NCI-H2196 (cell line): Measurements from ENCODE around the gene MS4A10.

Source experiments
- DNase-seq: peaks from one replicate; lab custom pipeline; 2025; ENCODE audit not compliant: unreplicated experiment; lab: John Stamatoyannopoulos, UW

MS4A10 gene

GRCh38 chr11:60786811-60787567, 1.9 kb downstream of the MS4A10 start:
- DNase-seq = no peak

DNA sequence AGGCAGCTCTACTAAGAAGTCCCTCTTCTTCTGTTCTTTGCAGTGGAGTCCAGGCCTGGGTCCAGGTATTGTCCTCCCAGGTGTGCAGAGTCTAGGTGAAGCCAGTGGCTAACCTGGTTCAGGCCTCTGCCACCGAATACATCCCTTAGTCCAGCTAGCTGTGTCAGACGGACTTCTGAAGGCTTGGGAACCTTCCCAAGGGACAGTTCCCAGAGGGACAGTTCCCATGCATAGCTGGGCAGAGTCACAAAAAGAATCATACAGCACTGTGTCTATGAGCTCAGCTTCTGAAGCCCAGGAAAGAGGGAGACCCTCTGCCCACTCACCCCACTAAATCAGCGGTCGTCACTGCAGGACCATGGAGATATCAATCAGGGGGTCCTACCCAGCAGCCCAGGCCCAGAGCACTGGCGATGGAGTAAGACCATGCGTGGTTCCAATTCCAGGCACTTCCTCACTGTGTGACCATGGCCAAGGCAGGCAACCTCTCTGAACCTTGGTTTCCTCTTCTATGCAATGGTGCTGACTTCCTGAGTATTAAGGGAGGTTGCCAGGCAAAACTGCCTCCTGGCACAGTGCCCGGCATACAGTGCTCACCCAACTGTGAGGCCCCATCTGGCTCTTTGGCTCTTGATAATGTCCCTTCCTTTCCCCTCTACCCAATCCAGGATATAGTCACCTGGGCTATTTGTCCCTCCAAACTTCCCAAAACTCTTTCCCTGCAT, 3.4 kb downstream of the MS4A10 start:
- no peak for DNase-seq

DNA sequence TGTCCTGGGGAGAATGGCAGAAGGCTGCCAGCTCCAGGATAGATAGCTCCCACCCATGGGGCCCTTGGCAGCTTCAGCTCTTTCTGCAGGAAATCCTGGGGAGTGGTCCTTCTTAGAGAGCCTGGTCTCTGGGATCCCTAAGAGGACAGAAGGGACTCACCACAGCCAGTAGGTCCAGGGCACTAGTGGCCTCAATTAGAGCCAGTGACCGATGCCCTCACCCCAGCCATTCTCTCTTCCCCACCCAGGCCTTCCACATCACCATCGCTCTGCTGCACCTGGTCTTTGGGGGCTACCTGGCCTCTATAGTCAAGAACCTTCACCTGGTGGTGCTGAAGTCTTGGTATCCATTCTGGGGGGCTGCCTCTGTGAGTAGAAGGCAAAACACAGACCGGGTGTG, 5.6 kb downstream of the MS4A10 start:
- DNase-seq = no peak

DNA sequence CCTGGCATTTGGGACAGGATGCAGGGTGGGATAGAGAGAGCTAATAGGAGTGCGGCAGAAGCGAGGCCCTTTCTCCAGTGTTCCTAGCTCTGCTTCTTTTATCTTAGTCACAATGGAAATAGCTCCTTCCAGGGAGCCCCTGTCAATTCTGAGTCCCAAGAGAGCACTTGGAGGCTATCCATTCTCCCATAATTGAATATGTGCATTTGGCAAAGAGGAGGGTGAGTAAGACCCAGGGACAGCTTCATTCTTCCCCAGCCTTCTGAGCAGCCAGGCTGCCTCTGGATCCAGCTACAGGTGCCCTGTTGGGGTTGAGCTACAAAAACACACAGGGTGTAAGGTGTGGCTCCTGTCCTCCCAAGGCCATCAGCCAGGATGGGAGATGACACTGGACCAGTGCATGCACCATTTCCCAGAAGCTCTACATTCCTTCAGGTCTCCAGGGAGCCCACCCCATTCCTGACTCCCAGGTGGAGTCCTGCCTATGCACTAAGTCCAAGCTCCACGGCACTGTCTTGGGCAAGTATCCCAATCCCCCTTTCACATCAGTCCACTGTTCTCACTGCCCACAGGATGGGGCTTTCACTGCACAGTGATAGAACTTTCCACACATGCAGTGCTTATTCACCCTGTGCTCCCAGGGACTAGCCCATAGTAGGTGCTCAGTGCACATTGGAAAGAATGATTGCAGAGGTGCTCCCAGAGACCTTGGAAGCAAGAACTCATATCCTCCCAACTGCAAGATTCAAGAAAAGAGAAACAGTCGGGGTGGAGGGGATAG, 6.2 kb downstream of the MS4A10 start:
- DNase-seq = no peak

DNA sequence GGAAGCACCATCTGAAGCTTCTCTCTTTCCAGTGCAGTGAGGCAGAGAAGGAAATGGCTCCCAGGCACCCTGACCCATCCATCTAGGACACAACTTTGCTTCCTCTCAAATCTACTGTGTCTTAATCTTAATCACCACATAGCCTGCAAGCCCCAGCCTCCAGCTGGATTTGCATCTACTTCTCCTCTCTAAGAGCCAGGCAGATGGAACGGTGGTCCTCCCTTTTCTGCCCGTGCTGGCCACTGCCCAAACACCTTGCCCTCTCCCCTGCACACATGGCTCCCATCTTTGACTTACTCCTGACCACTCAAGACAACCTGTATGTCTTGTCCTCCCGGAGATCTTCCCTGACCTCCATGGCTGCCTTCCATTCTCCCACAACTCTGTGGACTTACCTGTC, 7.4 kb downstream of the MS4A10 start:
- DNase-seq = no peak

DNA sequence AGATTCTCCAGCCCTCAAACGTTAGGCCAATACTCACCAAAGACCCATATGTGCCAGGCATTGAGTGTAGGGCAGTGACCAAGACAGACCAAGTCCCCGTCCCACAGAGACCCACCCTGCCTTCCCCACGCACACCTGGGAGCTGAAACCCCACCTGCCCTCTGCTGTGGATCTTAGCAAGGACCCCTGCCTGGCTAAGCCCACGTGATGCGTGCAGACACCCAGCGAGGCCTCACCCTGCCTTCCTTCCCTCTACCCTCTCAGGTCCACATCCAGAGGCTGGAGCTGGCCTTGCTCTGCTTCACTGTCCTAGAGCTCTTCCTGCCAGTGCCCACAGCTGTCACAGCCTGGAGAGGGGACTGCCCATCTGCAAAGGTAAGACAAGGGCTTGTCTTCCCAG, 10.2 kb downstream of the MS4A10 start:
- no peak for DNase-seq

DNA sequence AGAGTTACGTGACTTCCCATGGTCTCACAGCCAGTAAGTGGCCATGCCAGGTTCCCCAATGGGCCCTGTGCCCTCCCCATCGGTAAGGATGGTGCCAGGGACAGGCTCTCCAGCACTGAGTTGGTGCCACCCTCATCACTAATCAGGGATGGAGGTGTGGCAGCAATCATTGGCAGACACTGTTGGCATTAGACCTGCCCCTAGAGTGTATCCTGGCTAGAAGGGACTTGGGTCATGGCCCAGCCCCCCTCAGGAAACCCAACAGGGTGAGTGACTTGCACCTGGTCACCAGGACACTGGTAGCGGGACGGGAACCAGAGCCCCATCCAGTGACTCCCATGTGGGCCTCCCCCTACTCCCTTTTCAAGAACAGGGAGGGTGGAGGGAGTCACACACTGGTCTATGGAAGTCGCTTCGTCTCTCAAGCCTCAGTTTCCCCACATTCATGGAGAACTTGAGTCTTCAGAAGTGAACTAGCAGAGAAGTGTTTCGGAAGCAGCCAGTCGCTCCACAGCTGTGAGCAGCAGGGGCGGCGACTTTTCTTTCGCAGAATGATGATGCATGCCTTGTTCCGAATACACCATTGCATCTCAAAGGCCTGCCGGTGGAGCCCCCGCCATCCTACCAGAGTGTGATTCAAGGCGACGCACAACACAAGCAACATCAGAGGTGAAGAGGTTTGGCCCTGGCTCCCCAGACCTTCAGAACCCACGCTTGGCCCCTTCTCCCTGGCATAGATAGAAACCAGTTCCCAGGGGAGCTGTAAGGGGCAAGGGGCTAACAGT, 12.9 kb downstream of the MS4A10 start:
- no peak for DNase-seq

DNA sequence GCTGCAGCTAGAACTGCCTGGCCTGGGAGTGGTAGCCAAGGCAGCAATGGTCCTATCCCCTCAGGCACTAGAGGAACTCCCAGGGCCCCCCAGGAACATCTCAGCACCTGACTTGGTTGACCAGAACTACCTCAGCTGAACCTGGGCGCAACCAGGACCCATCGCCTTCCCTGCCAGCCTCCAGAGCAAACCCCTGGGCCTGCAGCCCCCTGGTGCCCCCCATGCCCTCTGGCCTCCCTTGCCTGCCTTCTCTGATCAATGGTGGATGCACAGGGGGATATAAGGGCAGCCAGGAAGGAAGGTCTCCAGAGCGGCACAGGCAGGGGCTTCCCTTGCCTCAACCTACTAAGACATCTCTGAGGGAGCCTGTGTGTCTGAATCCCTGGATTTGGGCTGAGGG, 13.5 kb downstream of the MS4A10 start:
- no peak for DNase-seq

DNA sequence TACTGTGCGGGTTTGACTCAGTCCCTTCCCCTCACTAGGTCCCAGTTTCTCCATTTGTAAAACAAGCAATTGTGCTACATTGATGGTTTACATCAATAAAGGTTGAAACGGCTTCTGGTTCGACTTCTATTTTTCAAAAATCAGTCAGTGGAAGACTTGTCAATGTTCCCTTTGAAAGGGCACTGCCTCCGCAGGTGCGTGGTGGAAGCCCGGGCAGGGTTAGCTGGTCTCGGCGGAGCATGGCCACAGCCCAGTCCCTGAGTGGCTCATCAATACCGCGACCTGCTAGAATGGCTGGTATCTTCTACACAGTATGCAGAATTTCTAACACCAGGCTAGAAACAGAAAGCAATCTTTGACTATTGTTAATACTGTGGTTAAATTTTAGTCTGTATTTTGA, 16.1 kb downstream of the MS4A10 start:
- no peak for DNase-seq

DNA sequence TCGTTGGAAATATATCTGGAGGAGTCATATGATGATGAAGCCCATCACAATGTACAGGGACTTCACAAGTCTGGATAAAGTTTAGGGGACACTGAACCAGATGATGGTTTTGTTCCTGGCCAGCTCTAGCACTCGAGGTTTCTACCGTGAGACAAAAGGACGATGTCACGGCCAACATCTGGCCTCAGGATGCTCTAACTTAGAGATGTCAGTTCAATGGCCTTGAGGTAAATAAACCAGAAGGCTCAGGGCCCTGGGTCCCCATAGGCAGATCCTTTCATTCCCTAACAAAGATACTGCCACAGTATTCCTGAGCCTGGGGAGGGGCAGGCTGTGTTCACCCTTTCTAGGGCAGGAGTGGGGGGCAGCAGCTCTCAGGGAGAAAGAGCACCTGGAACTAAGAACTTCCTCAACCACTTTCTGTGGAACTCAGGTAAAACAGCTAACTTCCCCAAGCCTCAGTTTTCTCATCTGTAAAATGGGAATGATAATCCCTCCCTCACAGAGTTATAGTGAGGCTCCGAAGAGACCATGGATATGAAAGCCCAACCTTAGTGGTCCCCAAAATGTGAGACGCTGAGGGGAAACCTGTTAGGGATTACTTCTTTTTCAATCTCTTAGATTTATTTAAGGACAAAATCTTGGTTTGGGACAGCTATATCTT, 18.3 kb downstream of the MS4A10 start:
- DNase-seq = no peak

GRCh38 chr11:60809249-60809648, 24.1 kb downstream of the MS4A10 start:
- no peak for DNase-seq

DNA sequence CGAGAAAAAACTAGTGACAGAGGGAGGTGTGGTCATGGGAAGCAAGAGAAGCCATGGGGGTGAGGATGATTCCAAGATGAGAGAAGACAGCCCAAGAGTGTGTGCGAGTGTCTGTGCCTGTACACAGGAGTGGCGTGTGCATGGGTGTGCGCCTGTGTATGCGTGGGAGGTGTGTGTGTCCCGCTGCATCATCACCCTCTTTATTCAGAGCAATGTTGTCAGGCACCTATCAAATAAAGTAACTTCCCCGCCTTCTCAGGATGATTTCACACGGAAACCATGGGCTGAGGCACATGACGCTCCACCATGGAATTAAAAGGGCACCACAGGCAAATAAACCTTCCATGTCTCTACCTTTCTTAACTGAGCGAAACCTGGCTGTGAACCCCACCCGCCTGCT, 24.6 kb downstream of the MS4A10 start:
- no peak for DNase-seq

- no peak for DNase-seq
Observed at GRCh38 chr11:60810151-60810550, 25.0 kb downstream of the MS4A10 start.

DNA sequence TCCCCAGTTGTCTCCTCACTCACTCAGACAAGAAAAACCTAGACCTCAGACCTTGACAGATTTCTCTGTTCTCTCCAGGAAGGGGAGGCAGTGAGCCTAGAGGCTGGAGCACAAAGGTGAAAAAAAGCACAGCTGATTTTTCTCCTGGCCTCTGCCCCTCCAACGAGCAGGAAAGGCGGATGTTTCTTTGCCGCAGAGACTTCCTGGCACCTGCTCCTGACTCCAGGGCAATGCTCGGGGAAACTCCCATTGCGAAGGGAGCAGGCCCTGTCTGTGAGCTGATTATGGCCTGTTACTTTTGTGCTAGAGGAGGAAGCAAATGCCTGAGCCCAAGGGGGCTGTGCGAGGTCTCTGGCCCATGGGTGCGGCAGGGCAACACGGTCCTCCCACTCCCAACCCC, 25.4 kb downstream of the MS4A10 start:
- DNase-seq = no peak

DNA sequence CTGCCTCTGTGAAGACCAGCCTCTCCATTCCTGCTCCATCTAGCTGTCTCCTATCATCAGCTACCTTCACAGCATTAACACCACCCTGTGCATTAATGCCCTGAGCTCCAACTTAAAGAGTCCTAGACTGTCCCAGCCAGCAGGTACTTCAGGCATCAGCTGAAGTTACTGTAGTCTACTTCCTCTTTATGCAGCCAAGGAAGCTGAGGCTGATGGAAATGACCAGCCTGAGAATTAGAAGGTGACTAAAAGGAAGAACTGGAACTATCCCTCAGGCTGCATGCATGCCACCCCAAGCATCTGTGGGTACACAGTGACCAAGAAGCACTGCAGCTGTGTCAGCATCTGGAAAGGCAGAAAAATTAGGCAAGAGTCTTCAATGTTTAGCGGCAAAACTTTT, 28.2 kb downstream of the MS4A10 start:
- no peak for DNase-seq

DNA sequence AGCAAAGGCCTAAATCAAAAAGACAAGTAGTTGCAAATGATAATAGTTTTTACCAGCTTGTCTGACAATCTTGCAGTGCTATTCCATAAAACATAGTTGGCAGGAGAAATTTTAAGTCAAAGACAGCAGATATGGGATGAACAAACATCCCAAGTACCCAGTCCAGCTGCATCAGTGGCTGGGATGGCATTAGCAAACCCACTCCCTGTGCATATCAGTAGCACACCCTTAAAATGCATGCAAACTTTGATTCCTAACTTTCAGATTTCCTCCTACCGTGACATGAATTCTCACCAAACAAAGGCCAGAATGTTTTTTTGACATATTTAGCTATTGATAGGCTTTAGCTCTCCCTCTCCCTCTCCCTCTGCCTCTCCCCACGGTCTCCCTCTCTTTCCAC, 29.0 kb downstream of the MS4A10 start:
- DNase-seq = no peak

GRCh38 chr11:60816590-60817157, 31.5 kb downstream of the MS4A10 start:
- DNase-seq = no peak

DNA sequence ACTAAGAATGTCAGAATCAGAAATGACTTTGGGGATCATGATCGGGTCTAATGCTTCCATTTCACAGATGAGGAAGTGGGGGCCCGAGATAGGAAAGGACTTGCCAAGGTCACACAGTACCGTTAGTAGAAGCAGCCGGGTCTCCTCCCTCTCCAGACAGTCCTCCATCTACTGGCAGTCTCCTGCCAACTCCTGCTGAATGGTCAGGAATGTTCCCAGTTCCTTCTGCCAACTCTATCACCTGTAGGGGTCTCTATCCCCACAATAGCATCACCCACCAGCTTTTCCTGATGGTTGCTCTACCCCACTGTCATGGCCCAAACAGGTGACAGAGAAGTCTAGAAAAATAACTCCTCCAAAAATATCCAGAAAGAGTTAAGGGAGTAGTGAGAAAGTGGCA, 32.9 kb downstream of the MS4A10 start:
- no peak for DNase-seq

DNA sequence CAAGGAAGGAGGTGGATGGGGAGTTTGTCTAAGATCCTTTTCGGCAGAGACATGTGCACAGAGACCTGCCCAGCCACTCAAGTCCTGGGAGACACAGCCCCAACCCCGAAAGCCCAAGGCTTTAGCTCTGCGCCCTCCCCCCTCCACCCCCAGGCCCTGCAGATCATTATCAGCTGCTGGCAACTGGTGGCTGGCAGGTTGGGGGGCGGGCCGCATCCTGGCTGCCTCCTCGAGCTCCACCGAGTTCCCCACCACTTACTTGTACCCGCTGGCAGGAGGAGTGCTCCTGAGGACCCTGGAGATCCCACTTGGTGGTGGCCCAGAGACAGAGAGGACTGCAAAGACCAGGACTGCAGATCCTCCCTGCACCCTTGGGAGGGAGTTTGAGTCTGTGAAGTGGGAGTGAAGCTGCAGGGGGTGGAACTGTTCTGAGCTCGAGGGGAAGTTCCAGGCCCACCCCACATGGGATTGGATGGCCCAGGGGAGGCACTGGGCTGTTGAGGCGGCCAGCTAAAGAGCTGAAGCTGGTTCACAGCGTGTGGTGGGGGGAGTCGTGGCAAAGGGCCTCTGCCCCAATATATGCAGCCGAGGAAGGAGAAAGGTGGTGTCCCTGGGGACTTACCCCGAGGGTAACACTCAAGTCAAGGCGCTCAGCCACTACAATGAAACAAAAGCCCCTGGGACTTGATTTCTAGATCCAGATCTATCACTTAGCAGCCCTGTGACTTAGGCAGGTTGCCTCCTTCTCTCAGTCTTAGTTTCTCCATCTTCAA, 36.9 kb downstream of the MS4A10 start:
- no peak for DNase-seq
